ENCODE measurements around the gene BTBD19.

BTBD19 gene

GRCh38 chr1:44862829-44863401 is 54.6 kb downstream of the BTBD19 start:
- DNase-seq = no peak
